ENCODE data around the gene RXRA. TPM values are rescaled to one million over a fixed set of nuclear protein-coding genes. Genes with fewer than 3 reads are reported as not detected.

Gene RXRA
- total and polyA plus RNA-seq, 2 of the 4 experiments (the other 2 are of a cell fraction): 7.5 to 17.9 TPM

GRCh38 chr9:134278286-134278685, 48.0 kb upstream of the RXRA start:
- POLR2A ChIA-PET (ENCODE audit: unreplicated experiment): no interaction called here
- Histone ChIP-seq H2BK120ac (ENCODE audit: low read depth, low read length) (no peak overlapping the region), H3K9me3 (ENCODE audit: control insufficient read depth, insufficient read depth, low read length) (peaks cover 7% of the 10 kb centered on the region), H4K8ac (ENCODE audit: low read depth in 2 of 2, low read length in 2 of 2) (no peak overlapping the region), H2BK5ac (ENCODE audit: low read depth, low read length, poor library complexity, severe bottlenecking) (no peak overlapping the region), H3K79me1 (ENCODE audit: low read depth in 1 of 2, low read length in 2 of 2) (no peaks in the 10 kb centered on the region), H2AK9ac (replicated peaks; ENCODE audit: low read depth, low read length, poor library complexity) (no peak overlapping the region), H3K56ac (ENCODE audit: extremely low read depth, insufficient read depth, low read length) (no peak overlapping the region), H4K5ac (ENCODE audit: low read depth, low read length) (no peak overlapping the region), H2BK20ac (ENCODE audit: low read depth, low read length) (no peak overlapping the region), H3K4me2 (ENCODE audit: low read depth, low read length) (no peak overlapping the region), H3K9ac (ENCODE audit: low read depth, low read length) (no peak overlapping the region), H2BK15ac (ENCODE audit: low read depth, low read length) (no peak overlapping the region), H3K4ac (ENCODE audit: low read depth, low read length) (no peak overlapping the region), H3K14ac (replicated peaks; ENCODE audit: low read depth, low read length) (no peak overlapping the region), H3K18ac (ENCODE audit: low read depth, low read length) (no peak overlapping the region), H4K20me1 (ENCODE audit: insufficient read depth, low read length) (no peaks in the 10 kb centered on the region), H3K27ac (ENCODE audit: insufficient read depth, low read length) (no peak overlapping the region), H2AFZ (replicated peaks; ENCODE audit: low read length, poor library complexity) (no peak overlapping the region), H3K9me1 (ENCODE audit: insufficient read depth, low read length) (no peaks in the 10 kb centered on the region), H3K27me3 (ENCODE audit: control insufficient read depth, insufficient read depth, low read length) (peaks cover 48% of the 10 kb centered on the region), H2AK5ac (ENCODE audit: low read depth, low read length) (no peak overlapping the region), H4K91ac (ENCODE audit: insufficient read depth, low read depth, low read length) (no peak overlapping the region), H3K4me3 (ENCODE audit: insufficient read depth, low read depth, low read length) (no peak overlapping the region), H3K4me1 (ENCODE audit: control insufficient read depth, insufficient read depth, low read length) (peaks cover 3% of the 10 kb centered on the region; the same call in 1 of the 2 replicates), H3K23ac (ENCODE audit: low read depth, low read length) (no peak overlapping the region), H3K36me3 (ENCODE audit: control insufficient read depth, insufficient read depth, low read length) (no peaks in the 10 kb centered on the region)
- ATAC-seq (ENCODE audit: low read depth): no peak
- no TSS peak for BruUV-seq (replicated peaks)
- intact Hi-C loops (cut with micrococcal nuclease): no loop called here
- in situ Hi-C loops (cut with MboI; ENCODE audit: low sequenced_read_pairs): no loop called here
- CTCF ChIA-PET: no interaction called here
- no CpG with 5 or more reads among the region's 7 CpGs for WGBS, 2 experiments (ENCODE audit: extremely low coverage in 2 of 2, insufficient read length in 1 of 2)
- DNase-seq: no peak
- dilution Hi-C loops (cut with HindIII; ENCODE audit: low sequenced_read_pairs, unreplicated experiment): no loop called here
- TF ChIP-seq CEBPB (IDR thresholded peaks at IDR 0.05; ENCODE audit: low read depth, low read length): no peak
- no peak for TF ChIP-seq MXI1 (IDR thresholded peaks at IDR 0.05; ENCODE audit: borderline replicate concordance, low read depth, low read length)
- TF ChIP-seq MAZ (IDR thresholded peaks at IDR 0.05; ENCODE audit: borderline replicate concordance, low read depth, low read length): no peak
- no peak for TF ChIP-seq BHLHE40 (IDR thresholded peaks at IDR 0.05; ENCODE audit: low read depth, low read length)
- no peak for TF ChIP-seq RCOR1 (IDR thresholded peaks at IDR 0.05; ENCODE audit: insufficient replicate concordance, low read length)
- TF ChIP-seq NFE2L2 (IDR thresholded peaks at IDR 0.05; ENCODE audit: low read depth, low read length): no peak
- no peak for TF ChIP-seq RAD21 (IDR thresholded peaks at IDR 0.05; ENCODE audit: low read length)
- no peak for TF ChIP-seq FOS (IDR thresholded peaks at IDR 0.05; ENCODE audit: low read depth, low read length)
- TF ChIP-seq, protein P1, sequence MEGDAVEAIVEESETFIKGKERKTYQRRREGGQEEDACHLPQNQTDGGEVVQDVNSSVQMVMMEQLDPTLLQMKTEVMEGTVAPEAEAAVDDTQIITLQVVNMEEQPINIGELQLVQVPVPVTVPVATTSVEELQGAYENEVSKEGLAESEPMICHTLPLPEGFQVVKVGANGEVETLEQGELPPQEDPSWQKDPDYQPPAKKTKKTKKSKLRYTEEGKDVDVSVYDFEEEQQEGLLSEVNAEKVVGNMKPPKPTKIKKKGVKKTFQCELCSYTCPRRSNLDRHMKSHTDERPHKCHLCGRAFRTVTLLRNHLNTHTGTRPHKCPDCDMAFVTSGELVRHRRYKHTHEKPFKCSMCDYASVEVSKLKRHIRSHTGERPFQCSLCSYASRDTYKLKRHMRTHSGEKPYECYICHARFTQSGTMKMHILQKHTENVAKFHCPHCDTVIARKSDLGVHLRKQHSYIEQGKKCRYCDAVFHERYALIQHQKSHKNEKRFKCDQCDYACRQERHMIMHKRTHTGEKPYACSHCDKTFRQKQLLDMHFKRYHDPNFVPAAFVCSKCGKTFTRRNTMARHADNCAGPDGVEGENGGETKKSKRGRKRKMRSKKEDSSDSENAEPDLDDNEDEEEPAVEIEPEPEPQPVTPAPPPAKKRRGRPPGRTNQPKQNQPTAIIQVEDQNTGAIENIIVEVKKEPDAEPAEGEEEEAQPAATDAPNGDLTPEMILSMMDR (conservative IDR thresholded peaks at IDR 0.05; ENCODE audit: low read depth, low read length): no peak
- no peak for TF ChIP-seq ELK1 (IDR thresholded peaks at IDR 0.05; ENCODE audit: borderline replicate concordance, low read depth, low read length)
- no peak for TF ChIP-seq CHD1 (IDR thresholded peaks at IDR 0.05; ENCODE audit: low read depth, low read length)
- no peak for TF ChIP-seq SMC3 (IDR thresholded peaks at IDR 0.05; ENCODE audit: low read depth, low read length)
- no peak for TF ChIP-seq USF2 (IDR thresholded peaks at IDR 0.05; ENCODE audit: low read depth, low read length)
